ENCODE measurements around the gene SLC25A11.

DNA sequence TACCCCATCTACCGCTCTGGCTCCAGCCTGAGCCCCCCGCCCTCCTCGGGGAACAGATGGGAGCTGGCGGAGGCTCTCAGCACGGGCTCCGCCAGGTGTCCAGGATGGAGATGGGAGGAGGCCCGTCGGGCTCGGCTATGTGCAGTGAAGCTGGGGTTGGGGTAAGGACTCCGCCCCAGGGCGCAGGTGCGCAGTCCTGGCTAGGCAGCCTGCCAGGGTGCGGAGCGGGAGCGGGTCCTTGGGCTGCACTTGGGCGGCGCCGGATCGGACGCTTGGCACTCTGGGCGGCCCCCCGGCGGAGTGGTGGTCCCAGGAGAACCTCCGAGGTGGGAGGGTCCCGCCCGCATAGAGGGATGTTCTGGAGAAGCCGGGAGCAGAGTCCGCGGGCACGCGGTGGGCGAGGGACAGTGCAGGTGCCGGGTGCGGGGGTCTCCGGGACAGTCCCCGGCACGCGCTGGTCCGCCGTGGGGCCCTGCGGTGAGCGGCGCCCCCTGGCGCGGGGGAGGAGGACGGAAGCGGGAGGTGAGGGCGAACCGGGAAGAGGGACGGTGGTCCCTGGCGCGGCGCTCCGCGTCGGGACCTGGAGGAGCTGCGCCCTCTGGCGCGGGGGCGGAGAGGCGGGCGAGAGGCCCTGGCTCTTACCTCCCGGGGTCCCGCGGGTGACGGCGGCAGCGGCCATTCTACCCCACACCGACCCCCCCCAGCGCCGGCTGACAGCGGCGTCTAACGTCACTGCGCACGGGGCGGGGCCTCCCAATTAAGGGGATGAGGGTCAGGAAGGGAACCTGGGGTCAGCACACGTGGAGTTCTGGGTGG is 47.3 kb upstream of the SLC25A11 start, which contains the start of gene CAMTA2:
- peak; percentile 85 for TF ChIP-seq FOXP2 (optimal IDR thresholded peaks at IDR 0.05; ENCODE audit: borderline replicate concordance, extremely low read depth, extremely low read length, insufficient read depth)
- peak; percentile 86; the same call in 1 of the 2 replicates for TF ChIP-seq POLR2AphosphoS5 (IDR thresholded peaks at IDR 0.05; ENCODE audit: low read depth, low read length)
- peak; percentile 80 for TF ChIP-seq TAF1 (IDR thresholded peaks at IDR 0.05; ENCODE audit: borderline replicate concordance, insufficient read depth, low read length)
- TF ChIP-seq, protein P1, sequence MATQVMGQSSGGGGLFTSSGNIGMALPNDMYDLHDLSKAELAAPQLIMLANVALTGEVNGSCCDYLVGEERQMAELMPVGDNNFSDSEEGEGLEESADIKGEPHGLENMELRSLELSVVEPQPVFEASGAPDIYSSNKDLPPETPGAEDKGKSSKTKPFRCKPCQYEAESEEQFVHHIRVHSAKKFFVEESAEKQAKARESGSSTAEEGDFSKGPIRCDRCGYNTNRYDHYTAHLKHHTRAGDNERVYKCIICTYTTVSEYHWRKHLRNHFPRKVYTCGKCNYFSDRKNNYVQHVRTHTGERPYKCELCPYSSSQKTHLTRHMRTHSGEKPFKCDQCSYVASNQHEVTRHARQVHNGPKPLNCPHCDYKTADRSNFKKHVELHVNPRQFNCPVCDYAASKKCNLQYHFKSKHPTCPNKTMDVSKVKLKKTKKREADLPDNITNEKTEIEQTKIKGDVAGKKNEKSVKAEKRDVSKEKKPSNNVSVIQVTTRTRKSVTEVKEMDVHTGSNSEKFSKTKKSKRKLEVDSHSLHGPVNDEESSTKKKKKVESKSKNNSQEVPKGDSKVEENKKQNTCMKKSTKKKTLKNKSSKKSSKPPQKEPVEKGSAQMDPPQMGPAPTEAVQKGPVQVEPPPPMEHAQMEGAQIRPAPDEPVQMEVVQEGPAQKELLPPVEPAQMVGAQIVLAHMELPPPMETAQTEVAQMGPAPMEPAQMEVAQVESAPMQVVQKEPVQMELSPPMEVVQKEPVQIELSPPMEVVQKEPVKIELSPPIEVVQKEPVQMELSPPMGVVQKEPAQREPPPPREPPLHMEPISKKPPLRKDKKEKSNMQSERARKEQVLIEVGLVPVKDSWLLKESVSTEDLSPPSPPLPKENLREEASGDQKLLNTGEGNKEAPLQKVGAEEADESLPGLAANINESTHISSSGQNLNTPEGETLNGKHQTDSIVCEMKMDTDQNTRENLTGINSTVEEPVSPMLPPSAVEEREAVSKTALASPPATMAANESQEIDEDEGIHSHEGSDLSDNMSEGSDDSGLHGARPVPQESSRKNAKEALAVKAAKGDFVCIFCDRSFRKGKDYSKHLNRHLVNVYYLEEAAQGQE (IDR thresholded peaks at IDR 0.05; ENCODE audit: insufficient read depth in 1 of 2, low read depth in 2 of 2, low read length in 2 of 2) = 0 out of 4 replicates have a peak, but pooled peaks of 1 of the 2 experiments have one; percentile 36
- TF ChIP-seq SIN3A (IDR thresholded peaks at IDR 0.05; ENCODE audit: borderline replicate concordance, insufficient read depth, low read length) = peak; percentile 45; the same call in 1 of the 2 replicates
